Body of pancreas (tissue), 4 donors: ENCODE results near the gene MFSD12. TPM values are rescaled to one million over a fixed set of nuclear protein-coding genes. Genes with fewer than 3 reads are reported as not detected.
A peak's percentile ranks its signal among the peaks of the same experiment; 100 is the strongest.

ENCODE experiments used
- ATAC-seq: fragments of 150-250 bp; one replicate; pipeline ENCODE4 v1.9.1; 2016
- DNase-seq, 4 donors: peaks; one replicate each; pipeline ENCODE4 v3.0.0-alpha.2; 2019
- H3K27ac ChIP-seq, 4 donors: fragments of 200-600 bp; sonication (generic); 1 replicate in 3 of 4; 2 replicates in 1 of 4; pipeline versions ENCODE4 v1.5.1 to v1.6.1; 2016 to 2019; ENCODE audit warnings: mild to moderate bottlenecking in 1 of 4, mixed read lengths in 1 of 4, moderate library complexity in 1 of 4
- H3K27me3 ChIP-seq, 2 donors: fragments of 200-600 bp; sonication (generic); one replicate each; pipeline ENCODE4 v1.6.0; 2016; ENCODE audit warnings: mild to moderate bottlenecking in 1 of 2
- H3K36me3 ChIP-seq, 2 donors: fragments of 200-600 bp; sonication (generic); replicated peaks in 1 of 2; 2 replicates each; pipeline ENCODE4 v1.5.1; 2016; ENCODE audit warnings: low read depth in 2 of 2; ENCODE audit not compliant: insufficient read depth in 1 of 2
- H3K4me1 ChIP-seq: fragments of 200-600 bp; sonication (generic); one replicate; pipeline ENCODE4 v1.6.0; 2016
- H3K4me3 ChIP-seq, 2 donors: fragments of 200-600 bp; sonication (generic); 1 replicate in 1 of 2; 2 replicates in 1 of 2; pipeline ENCODE4 v1.5.1; 2016 to 2019
- H3K9me3 ChIP-seq, 3 donors: fragments of 200-600 bp; sonication (generic); 1 replicate in 2 of 3; 2 replicates in 1 of 3; pipeline ENCODE4 v1.5.1; 2016
- CTCF ChIP-seq, 7 experiments: fragments of 450-650 bp in 4 of 7; fragments of 200-600 bp in 3 of 7; sonication (generic) in 3 of 7; IDR thresholded peaks; one replicate each; pipeline ENCODE4 v1.5.1; 2016 to 2019; ENCODE audit warnings: antibody characterized with exemption in 7 of 7
- POLR2A ChIP-seq, 3 donors: fragments of 450-650 bp; IDR thresholded peaks; one replicate each; pipeline ENCODE4 v1.6.1; 2016; ENCODE audit warnings: antibody characterized with exemption in 3 of 3, mild to moderate bottlenecking in 2 of 3
- WGBS, 2 donors: methylation state at CpG; one replicate each; pipeline ENCODE4 v1.1.5; 2017; 5-methylcytosine and 5-hydroxymethylcytosine counted together
- intact Hi-C: fragments of 100-400 bp; cut with DNase I; formaldehyde crosslinking; loops from one replicate; pipeline ENCODE4 v1.15.1; 2023
- total RNA-seq, 2 donors: library from RNA; depleted of rRNA; stranded (reverse); fragments of >200 nt; gene quantifications; one replicate each; pipeline ENCODE4 v1.1.0, GENCODE V29; 2016

MFSD12 gene
- total RNA-seq, 2 donors from 2014 or later: 64.3 to 78.8 TPM

GRCh38 chr19:3573858-3574637 lies 16.7 kb upstream of the MFSD12 start:
- WGBS, 2 donors: 57 to 66% methylated on average over 48 to 51 of the region's 55 CpGs
- no peaks in the 10 kb centered on the region for H3K27me3 ChIP-seq
- H3K36me3 ChIP-seq: no peaks in the 10 kb centered on the region
- TF ChIP-seq POLR2A (IDR thresholded peaks at IDR 0.05) (no peak), CTCF (IDR thresholded peaks at IDR 0.05) (no peak)
- no peak overlapping the region for H3K4me3 ChIP-seq
- H3K9me3 ChIP-seq: no peaks in the 10 kb centered on the region
- intact Hi-C loops: no loop called here
- peak; percentile 10 for ATAC-seq
- no peak overlapping the region for H3K27ac ChIP-seq
- H3K4me1 ChIP-seq: peaks cover 18% of the 10 kb centered on the region
- peak; percentile 81 to 94 (median 86) for DNase-seq

- ATAC-seq: peak; percentile 5
- Histone ChIP-seq H3K27ac (peak overlapping the region; percentile 46 to 84 (median 78)), H3K4me1 (peaks cover 18% of the 10 kb centered on the region), H3K36me3 (no peaks in the 10 kb centered on the region), H3K9me3 (no peaks in the 10 kb centered on the region), H3K4me3 (peak overlapping the region; percentile 69 to 99), H3K27me3 (no peaks in the 10 kb centered on the region)
- peak in 1 of 4 donors; percentile 31 for DNase-seq
- intact Hi-C loops: no loop called here
- 1% methylated on average over 25 to 60 of the region's 60 CpGs for WGBS, 2 donors
- TF ChIP-seq POLR2A (IDR thresholded peaks at IDR 0.05): no peak
- TF ChIP-seq CTCF (IDR thresholded peaks at IDR 0.05): no peak
Observed at GRCh38 chr19:3573162-3573857, 15.9 kb upstream of the MFSD12 start.

- Histone ChIP-seq H3K27me3 (no peaks in the 10 kb centered on the region), H3K27ac (peak within 1 kb of the TSS; percentile 46 to 84 (median 78)), H3K9me3 (no peaks in the 10 kb centered on the region), H3K4me1 (peaks cover 18% of the 10 kb centered on the region), H3K36me3 (no peaks in the 10 kb centered on the region), H3K4me3 (peak within 1 kb of the TSS; percentile 69 to 99)
- WGBS, 2 donors: 0% methylated on average over 1 to 23 of the region's 30 CpGs
- peak in 2 of 3 donors; percentile 31 to 49 for TF ChIP-seq POLR2A (IDR thresholded peaks at IDR 0.05)
- TF ChIP-seq CTCF (IDR thresholded peaks at IDR 0.05): no peak
- ATAC-seq (peak; percentile 1), DNase-seq (no peak)
- intact Hi-C loops: no loop called here
Observed at GRCh38 chr19:3572855-3573161, 15.4 kb upstream of the MFSD12 start, which contains the start of gene HMG20B. HMG20B (plus strand) TSS chr19:3572944; CDS start chr19:3573310, 366 bp downstream.

- H3K4me1 ChIP-seq: peaks cover 18% of the 10 kb centered on the region
- WGBS, 2 donors: 3 to 4% methylated on average over 25 to 28 of the region's 48 CpGs
- DNase-seq (peak; percentile 99 to 100 (median 99)), ATAC-seq (peak; percentile 97)
- TF ChIP-seq POLR2A (IDR thresholded peaks at IDR 0.05) (no peak), CTCF (IDR thresholded peaks at IDR 0.05) (peak in 1 of 7 experiments; percentile 4)
- peak overlapping the region in 1 of 4 donors; percentile 27 for H3K27ac ChIP-seq
- no peaks in the 10 kb centered on the region for H3K27me3 ChIP-seq
- H3K4me3 ChIP-seq: peak overlapping the region in 1 of 2 donors; percentile 39
- intact Hi-C loops: no loop called here
- H3K9me3 ChIP-seq: no peaks in the 10 kb centered on the region
- no peaks in the 10 kb centered on the region for H3K36me3 ChIP-seq
Observed at GRCh38 chr19:3572132-3572854, 14.9 kb upstream of the MFSD12 start.
